ENCODE measurements around the gene DDX42.

The DDX42 gene, protein sequence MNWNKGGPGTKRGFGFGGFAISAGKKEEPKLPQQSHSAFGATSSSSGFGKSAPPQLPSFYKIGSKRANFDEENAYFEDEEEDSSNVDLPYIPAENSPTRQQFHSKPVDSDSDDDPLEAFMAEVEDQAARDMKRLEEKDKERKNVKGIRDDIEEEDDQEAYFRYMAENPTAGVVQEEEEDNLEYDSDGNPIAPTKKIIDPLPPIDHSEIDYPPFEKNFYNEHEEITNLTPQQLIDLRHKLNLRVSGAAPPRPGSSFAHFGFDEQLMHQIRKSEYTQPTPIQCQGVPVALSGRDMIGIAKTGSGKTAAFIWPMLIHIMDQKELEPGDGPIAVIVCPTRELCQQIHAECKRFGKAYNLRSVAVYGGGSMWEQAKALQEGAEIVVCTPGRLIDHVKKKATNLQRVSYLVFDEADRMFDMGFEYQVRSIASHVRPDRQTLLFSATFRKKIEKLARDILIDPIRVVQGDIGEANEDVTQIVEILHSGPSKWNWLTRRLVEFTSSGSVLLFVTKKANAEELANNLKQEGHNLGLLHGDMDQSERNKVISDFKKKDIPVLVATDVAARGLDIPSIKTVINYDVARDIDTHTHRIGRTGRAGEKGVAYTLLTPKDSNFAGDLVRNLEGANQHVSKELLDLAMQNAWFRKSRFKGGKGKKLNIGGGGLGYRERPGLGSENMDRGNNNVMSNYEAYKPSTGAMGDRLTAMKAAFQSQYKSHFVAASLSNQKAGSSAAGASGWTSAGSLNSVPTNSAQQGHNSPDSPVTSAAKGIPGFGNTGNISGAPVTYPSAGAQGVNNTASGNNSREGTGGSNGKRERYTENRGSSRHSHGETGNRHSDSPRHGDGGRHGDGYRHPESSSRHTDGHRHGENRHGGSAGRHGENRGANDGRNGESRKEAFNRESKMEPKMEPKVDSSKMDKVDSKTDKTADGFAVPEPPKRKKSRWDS

GRCh38 chr17:63774141-63774968 lies at the start of gene DDX42:
TSS of gene DDX42 (plus strand) at chr17:63774170. CDS start at chr17:63787050, 12,880 bp downstream.
- in situ Hi-C loops (cut with MboI; ENCODE audit: low sequenced_read_pairs): no loop called here

GRCh38 chr17:63735691-63736090 lies 38.3 kb upstream of the DDX42 start:
- in situ Hi-C loops (cut with MboI; ENCODE audit: low sequenced_read_pairs): no loop called here

DNA sequence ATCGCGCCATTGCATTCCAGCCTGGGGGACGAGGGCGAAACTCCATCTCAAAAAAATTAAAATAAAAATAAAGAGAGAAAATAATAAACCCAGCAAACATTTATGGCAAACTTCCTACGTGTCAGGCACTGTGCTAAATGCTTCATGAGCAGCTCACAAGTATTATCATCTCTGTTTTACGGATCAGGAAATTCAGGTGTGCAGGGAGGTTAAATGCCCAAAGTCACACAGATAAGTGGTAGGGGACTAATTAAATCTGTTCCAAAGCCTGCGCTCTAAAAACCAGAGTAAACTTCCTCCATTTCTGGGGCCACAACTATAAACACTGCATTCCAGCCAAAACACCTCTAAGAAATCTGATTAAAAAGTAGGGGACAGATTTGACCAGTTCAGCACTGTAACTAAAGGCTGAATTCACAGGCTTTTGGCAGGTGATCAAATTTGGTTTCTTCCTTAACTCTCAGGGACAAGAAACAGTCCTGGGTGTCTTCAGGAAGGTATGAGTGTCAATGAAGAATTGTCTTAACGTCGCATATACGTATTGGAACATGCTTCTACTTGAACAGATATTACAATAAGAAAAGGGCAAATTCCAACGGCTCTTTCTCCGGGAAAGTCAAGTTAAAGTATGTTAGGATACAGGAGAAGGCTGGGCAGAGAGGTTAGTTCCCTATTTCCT lies 33.4 kb upstream of the DDX42 start:
- in situ Hi-C loops (cut with MboI; ENCODE audit: low sequenced_read_pairs): no loop called here

GRCh38 chr17:63741143-63741407 lies 32.9 kb upstream of the DDX42 start:
- in situ Hi-C loops (cut with MboI; ENCODE audit: low sequenced_read_pairs): no loop called here

DNA sequence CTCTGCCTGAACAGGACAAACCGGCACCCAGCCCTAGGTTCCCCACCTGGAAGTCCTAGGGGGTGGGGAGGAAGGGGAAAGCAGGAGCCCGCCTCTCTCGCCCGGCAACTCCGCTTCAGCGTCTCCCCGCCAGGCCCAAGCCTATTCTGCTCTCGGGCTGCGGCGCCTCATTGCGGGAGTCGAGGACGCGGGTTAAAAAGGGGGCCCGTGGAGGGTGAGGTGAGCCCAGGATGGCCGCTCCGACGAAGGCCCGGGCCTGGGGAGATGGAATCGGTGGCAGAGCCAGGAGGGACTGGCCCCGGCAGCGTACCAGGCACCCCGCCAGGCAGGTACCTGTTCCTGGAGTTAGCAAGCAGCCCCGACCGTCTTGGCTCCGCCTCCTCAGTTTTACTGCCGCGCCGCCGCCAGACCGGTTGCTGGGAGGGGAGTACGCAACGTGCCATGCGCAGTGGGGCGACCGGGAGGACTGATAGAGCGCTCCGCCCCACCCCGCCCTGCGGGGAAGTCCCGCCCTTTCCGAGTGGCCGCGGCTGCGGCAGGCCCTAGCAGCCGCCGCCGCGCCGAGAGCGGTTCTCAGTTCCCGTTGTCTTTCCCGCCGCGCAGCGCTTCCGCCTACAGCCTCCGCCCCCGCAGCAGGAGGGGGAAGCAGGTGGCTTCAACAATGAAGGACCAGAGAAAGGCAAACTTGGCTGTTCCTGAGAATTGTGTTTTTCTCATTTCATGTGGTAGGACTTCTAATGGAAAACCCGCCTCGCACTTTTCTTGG lies 32.4 kb upstream of the DDX42 start, which contains the start of gene STRADA:
Gene STRADA (minus strand): TSS at position 392 of the 766 bp plus-strand sequence. CDS start 13,430 bp downstream, outside the sequence.
- in situ Hi-C loops (cut with MboI; ENCODE audit: low sequenced_read_pairs): no loop called here

DNA sequence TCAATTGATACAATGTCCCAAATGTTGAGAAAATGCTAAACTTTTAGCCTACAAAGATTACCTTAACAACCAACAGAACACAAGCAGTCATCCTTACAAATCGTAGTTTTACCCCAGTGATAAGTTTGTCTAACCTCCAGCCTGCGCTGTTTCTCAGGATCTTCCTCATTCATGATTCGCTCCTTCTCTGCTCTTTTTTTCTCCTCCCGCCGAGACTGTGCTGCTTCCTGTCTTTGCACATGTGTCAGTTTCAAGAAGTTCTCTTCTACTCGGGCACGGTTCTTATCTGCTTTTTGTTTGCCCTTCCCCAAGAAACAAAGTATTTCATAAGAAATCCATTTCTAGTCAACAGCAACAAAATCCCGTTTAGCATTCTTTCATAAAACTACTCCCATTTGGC lies 22.2 kb upstream of the DDX42 start:
- in situ Hi-C loops (cut with MboI; ENCODE audit: low sequenced_read_pairs): no loop called here

DNA sequence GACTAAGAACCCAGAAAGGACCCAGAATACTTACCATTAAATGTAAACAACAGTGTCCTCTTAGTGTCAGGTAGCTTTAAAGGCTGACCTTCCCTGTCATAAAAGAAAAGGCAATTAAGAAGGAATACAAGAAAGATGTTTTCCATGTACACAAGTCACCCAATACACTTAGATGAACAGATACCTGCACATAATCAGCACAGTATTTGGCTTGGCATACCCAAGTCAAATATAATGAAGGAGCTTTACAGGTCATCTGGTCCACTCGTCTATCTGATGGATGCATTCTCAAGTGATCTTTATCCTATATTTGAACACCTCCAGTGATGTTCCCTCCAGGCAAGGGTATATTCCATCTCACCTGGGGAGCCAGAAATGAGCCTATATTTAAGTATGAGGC lies 21.3 kb upstream of the DDX42 start:
- in situ Hi-C loops (cut with MboI; ENCODE audit: low sequenced_read_pairs): no loop called here

DNA sequence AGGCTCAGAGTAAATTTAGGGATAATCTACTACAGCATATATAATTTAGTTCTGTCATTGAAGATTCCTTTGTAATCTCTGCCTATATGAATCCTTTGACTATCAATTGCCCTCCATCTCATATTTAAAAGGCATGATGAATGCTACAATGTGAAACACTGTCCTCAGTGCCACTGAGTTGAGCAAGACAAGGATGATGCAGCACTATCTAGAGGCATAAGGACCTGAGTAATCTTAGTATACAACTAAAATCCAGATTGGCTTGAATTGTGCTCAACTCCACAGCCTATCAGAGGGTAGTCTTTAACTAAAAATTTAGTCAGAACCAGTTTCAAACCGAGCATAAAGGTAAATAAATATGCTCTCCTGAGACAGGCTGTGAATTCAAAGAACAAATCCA lies 20.8 kb upstream of the DDX42 start:
- in situ Hi-C loops (cut with MboI; ENCODE audit: low sequenced_read_pairs): no loop called here

DNA sequence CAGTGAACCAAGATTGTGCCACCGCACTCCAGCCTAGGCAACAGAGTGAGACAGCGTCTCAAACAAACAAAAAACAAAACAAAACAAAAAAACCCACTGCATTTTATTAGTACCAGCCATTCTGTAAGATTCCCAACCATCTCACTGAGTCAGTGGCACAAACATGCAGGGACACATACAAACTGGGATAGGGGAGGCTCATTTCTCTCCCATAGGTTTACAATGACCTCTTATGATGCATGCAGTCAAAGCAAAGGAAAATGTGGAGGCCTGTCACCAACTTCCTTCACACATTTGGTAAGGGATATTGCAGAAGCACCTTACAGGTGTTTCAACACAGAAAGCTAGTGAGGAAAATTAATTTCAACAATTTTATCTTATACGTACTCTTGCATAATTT lies 19.9 kb upstream of the DDX42 start:
- in situ Hi-C loops (cut with MboI; ENCODE audit: low sequenced_read_pairs): no loop called here

GRCh38 chr17:63758428-63758827 lies 15.5 kb upstream of the DDX42 start:
- in situ Hi-C loops (cut with MboI; ENCODE audit: low sequenced_read_pairs): no loop called here

DNA sequence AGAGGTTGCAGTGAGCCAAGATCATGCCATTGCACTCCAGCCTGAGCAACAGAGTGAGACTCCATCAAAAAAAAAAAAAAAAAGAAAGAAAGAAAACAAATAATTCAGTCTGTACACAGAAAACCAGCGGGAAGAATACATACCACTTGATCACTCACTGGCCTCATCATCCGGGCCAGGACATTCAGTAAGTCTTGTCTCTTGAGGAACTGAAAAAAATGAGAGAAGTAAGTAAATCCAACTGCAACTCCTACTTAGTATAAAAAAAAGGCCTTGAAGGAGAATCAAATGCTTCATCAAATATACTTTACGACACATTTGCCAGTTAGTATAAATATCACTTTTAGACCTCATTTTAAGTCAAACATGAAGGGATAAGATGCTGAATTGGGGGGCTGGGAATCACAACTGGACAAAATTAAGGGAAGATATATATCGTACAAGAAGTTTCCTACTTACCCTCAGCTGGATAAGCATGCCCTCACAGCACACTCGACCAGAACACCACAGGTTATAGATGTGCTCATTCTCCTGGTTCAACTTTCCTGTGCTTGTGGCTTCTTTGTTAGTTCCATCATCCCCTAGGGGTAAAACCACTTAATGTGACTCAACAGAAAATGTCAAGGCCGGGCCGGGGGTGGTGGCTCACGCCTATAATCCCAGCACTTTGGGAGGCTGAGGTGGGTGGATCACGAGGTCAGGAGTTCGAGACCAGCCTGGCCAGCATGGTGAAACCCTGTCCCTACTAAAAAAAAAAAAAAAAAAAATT lies 13.0 kb upstream of the DDX42 start:
- in situ Hi-C loops (cut with MboI; ENCODE audit: low sequenced_read_pairs): no loop called here

DNA sequence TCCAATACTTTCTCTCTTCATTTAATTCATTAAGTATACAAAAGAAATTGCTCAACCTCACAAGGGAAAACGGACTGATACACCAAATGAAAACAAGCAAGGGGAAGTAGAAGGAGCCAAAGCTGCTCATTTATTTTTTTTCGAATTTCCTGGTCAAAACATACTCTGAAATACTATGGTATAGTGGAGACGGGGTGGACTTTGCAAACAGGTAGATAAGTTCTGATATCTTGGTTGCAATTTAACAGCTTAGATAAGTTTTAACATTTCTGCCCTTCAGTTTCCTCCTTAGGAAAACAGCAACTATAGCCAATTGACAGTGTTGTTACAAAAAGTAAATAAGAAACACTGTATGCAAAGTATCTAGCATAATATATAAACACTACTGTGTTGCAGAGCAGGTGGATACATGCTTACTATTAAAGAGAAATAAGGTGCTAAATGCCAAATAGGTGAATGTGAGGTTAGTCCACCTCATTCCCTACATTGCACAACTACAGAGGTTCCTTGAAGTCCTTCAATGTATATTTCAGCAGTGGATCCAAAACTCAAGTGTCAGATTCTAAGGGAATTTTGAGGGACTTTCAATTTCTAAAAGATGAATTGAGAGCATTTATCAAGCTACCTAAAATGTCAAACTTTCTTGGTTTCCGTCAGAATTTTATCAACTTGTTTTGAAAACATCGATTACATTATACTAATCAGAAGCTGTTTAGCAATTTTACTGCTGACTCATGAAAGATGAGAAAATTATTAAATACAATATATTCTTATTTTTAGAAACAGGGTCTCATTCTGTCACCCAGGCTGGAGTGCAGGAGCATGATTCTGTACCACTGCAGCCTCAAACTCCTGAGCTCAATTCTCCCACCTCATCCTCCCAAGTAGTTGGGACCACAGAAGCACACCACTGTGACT lies 11.6 kb upstream of the DDX42 start:
- in situ Hi-C loops (cut with MboI; ENCODE audit: low sequenced_read_pairs): no loop called here

- in situ Hi-C loops (cut with MboI; ENCODE audit: low sequenced_read_pairs): no loop called here
These were observed 9.3 kb upstream of the DDX42 start for GRCh38 chr17:63764716-63765115.

- in situ Hi-C loops (cut with MboI; ENCODE audit: low sequenced_read_pairs): no loop called here
These were observed 7.2 kb upstream of the DDX42 start for GRCh38 chr17:63766754-63767153.

GRCh38 chr17:63768433-63768832 lies 5.5 kb upstream of the DDX42 start:
- in situ Hi-C loops (cut with MboI; ENCODE audit: low sequenced_read_pairs): no loop called here

DNA sequence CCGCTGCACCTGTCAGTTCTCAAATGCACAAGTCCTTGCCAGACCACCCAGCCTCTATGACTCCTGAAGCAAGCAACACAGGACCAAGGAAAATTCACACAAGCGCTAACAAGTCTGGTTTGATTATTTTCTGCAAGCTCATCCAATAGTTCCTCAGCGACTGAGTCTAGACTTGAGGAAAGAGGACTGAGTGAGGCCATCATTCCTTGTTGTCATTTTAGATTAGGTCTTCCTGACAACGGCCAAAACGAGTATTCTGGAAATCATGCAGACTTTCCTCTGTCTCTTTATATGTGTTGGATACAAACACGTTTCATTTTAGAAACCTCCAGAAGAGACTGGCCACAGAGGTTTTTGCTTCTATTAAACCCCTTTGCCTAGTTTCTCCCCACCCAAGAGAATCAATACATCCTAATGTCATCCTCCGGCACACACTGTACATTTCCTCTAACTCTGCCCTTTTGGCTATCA lies 1.1 kb upstream of the DDX42 start:
- in situ Hi-C loops (cut with MboI; ENCODE audit: low sequenced_read_pairs): no loop called here

- in situ Hi-C loops (cut with MboI; ENCODE audit: low sequenced_read_pairs): no loop called here
These were observed 464 bp upstream of the DDX42 start, which contains the start of gene CCDC47 for GRCh38 chr17:63773272-63774140. TSS of gene CCDC47 (minus strand) at chr17:63773597. CDS start at chr17:63766175, 7,422 bp downstream.

Measured in hTERT RPE-1 (cell line).